WI38 (cell line): ENCODE results near the gene NOD2.
A peak's percentile ranks its signal among the peaks of the same experiment; 100 is the strongest.

Source experiments
- H3K4me3 ChIP-seq: 2 replicates; pipeline ENCODE4 v1.5.1; 2011; ENCODE audit warnings: low read depth, mild to moderate bottlenecking, control low read depth, low read length
- CTCF ChIP-seq: IDR thresholded peaks from 2 replicates; pipeline ENCODE4 v1.5.1; 2012; ENCODE audit warnings: low read depth, mild to moderate bottlenecking, control low read depth, low read length

The NOD2 gene

GRCh38 chr16:50664270-50664669 lies 29.1 kb upstream of the NOD2 start:
- TF ChIP-seq CTCF: no peak
- no peak overlapping the region for H3K4me3 ChIP-seq

- peak overlapping the region; percentile 47 for H3K4me3 ChIP-seq
- TF ChIP-seq CTCF: peak; percentile 65
Measured at GRCh38 chr16:50665128-50665878, 28.1 kb upstream of the NOD2 start.

- H3K4me3 ChIP-seq: no peak overlapping the region
- TF ChIP-seq CTCF: no peak
Measured at GRCh38 chr16:50666658-50667496, 26.5 kb upstream of the NOD2 start.

- TF ChIP-seq CTCF: no peak
- no peak overlapping the region for H3K4me3 ChIP-seq
Measured at GRCh38 chr16:50667497-50668367, 25.7 kb upstream of the NOD2 start.

- TF ChIP-seq CTCF: no peak
- no peak overlapping the region for H3K4me3 ChIP-seq
Measured at GRCh38 chr16:50668368-50669008, 24.9 kb upstream of the NOD2 start.

GRCh38 chr16:50669741-50670140 lies 23.7 kb upstream of the NOD2 start:
- H3K4me3 ChIP-seq: no peak overlapping the region
- TF ChIP-seq CTCF: no peak
